Fibroblast of skin of abdomen (primary cell): Measurements from ENCODE around the gene RNF214.
A peak's percentile ranks its signal among the peaks of the same experiment; 100 is the strongest.
"Not testable (repeated sequence)": the region's sequence is repeated elsewhere in the genome, so short reads cannot be mapped to it uniquely, and the experiment has no call there.

ENCODE experiments used
- DNase-seq: peaks from one replicate; pipeline ENCODE4 v3.0.0-alpha.2; 2013

RNF214 gene

GRCh38 chr11:117198613-117199012 is 33.9 kb upstream of the RNF214 start:
- no peak for DNase-seq

GRCh38 chr11:117199053-117199915 is 33.2 kb upstream of the RNF214 start, which contains the start of gene TAGLN:
TAGLN (plus strand) TSS chr11:117199370; CDS start chr11:117203014, 3,644 bp downstream.
- DNase-seq = peak; percentile 99

GRCh38 chr11:117199916-117200812 is 32.3 kb upstream of the RNF214 start:
- DNase-seq = peak; percentile 60

- peak; percentile 30 for DNase-seq
These were observed 31.4 kb upstream of the RNF214 start for GRCh38 chr11:117200813-117201657.

- peak; percentile 19 for DNase-seq
These were observed 30.7 kb upstream of the RNF214 start for GRCh38 chr11:117201658-117202305.

- peak; percentile 26 for DNase-seq
These were observed 29.9 kb upstream of the RNF214 start for GRCh38 chr11:117202386-117203068.

GRCh38 chr11:117203069-117203407 is 29.4 kb upstream of the RNF214 start:
- DNase-seq = no peak

GRCh38 chr11:117204283-117205080 is 28.0 kb upstream of the RNF214 start:
- DNase-seq = no peak

GRCh38 chr11:117205211-117205818 is 27.2 kb upstream of the RNF214 start:
- no peak for DNase-seq

- DNase-seq = not testable (repeated sequence)
These were observed 26.4 kb upstream of the RNF214 start for GRCh38 chr11:117206111-117206510.

GRCh38 chr11:117206859-117207258 is 25.6 kb upstream of the RNF214 start:
- not testable (repeated sequence) for DNase-seq

GRCh38 chr11:117207481-117207880 is 25.0 kb upstream of the RNF214 start:
- DNase-seq = not testable (repeated sequence)

- DNase-seq = peak; percentile 42
These were observed 23.8 kb upstream of the RNF214 start for GRCh38 chr11:117208710-117209109.

- peak; percentile 49 for DNase-seq
These were observed 22.9 kb upstream of the RNF214 start for GRCh38 chr11:117209351-117210125.

- no peak for DNase-seq
These were observed 21.9 kb upstream of the RNF214 start for GRCh38 chr11:117210620-117211019.

GRCh38 chr11:117212697-117213355 is 19.6 kb upstream of the RNF214 start:
- DNase-seq = no peak

- no peak for DNase-seq
These were observed 17.9 kb upstream of the RNF214 start for GRCh38 chr11:117214404-117215110.
